CD14-positive monocyte (primary cell): ENCODE measurements around the gene BOLA1. TPM values are rescaled to one million over a fixed set of nuclear protein-coding genes. Genes with fewer than 3 reads are reported as not detected.
"Not testable (repeated sequence)": the region's sequence is repeated elsewhere in the genome, so short reads cannot be mapped to it uniquely, and the experiment has no call there.

Experiments
- DNase-seq, 3 donors: peaks; one replicate each; pipeline ENCODE4 v3.0.0-alpha.2; 2011 to 2022
- H2AFZ ChIP-seq: 2 replicates; pipeline ENCODE4 v1.6.0; 2012; ENCODE audit warnings: mild to moderate bottlenecking, low read depth, low read length, inconsistent platforms; ENCODE audit not compliant: insufficient read depth, poor library complexity, severe bottlenecking
- H3K27ac ChIP-seq, 2 donors: 1 replicate in 1 of 2; 2 replicates in 1 of 2; pipeline ENCODE4 v1.5.1; 2012 to 2013; ENCODE audit warnings: low read length in 2 of 2, control low read depth in 1 of 2, inconsistent platforms in 1 of 2, low read depth in 1 of 2, mild to moderate bottlenecking in 1 of 2
- H3K27me3 ChIP-seq, 2 donors: one replicate each; pipeline versions ENCODE4 v1.6.0 to v1.6.1; 2011 to 2013; ENCODE audit warnings: low read length in 2 of 2; ENCODE audit not compliant: control insufficient read depth in 2 of 2, insufficient read depth in 2 of 2
- H3K36me3 ChIP-seq, 2 donors: replicated peaks in 1 of 2; 1 replicate in 1 of 2; 2 replicates in 1 of 2; pipeline versions ENCODE4 v1.5.1 to v1.6.1; 2012 to 2013; ENCODE audit warnings: low read length in 2 of 2, control low read depth in 1 of 2, inconsistent platforms in 1 of 2, mild to moderate bottlenecking in 1 of 2; ENCODE audit not compliant: insufficient read depth in 2 of 2, control insufficient read depth in 1 of 2
- H3K4me1 ChIP-seq, 2 donors: 1 replicate in 1 of 2; 2 replicates in 1 of 2; pipeline versions ENCODE4 v1.5.1 to v1.6.1; 2012 to 2013; ENCODE audit warnings: low read length in 2 of 2, control low read depth in 1 of 2, inconsistent platforms in 1 of 2, mild to moderate bottlenecking in 1 of 2, moderate library complexity in 1 of 2; ENCODE audit not compliant: insufficient read depth in 2 of 2, control insufficient read depth in 1 of 2
- H3K4me2 ChIP-seq: replicated peaks from 2 replicates; pipeline ENCODE3; 2012; ENCODE audit warnings: low read length, moderate library complexity, mild to moderate bottlenecking; ENCODE audit not compliant: poor library complexity, severe bottlenecking; ENCODE audit errors: extremely low read depth
- H3K4me3 ChIP-seq, 3 experiments: fragments of 200-600 bp in 1 of 3; sonication (generic) in 1 of 3; replicated peaks in 1 of 3; 1 replicate in 2 of 3; 2 replicates in 1 of 3; pipeline ENCODE4 v1.5.1; 2011 to 2013; ENCODE audit warnings: low read length in 3 of 3, mild to moderate bottlenecking in 3 of 3, control low read depth in 2 of 3, low read depth in 2 of 3, inconsistent platforms in 1 of 3, moderate library complexity in 1 of 3
- H3K79me2 ChIP-seq: 2 replicates; pipeline ENCODE4 v1.6.0; 2012; ENCODE audit warnings: mild to moderate bottlenecking, control low read depth, inconsistent platforms, low read length, moderate library complexity; ENCODE audit not compliant: insufficient read depth
- H3K9ac ChIP-seq: 2 replicates; pipeline ENCODE4 v1.6.0; 2017; ENCODE audit warnings: low read length, mild to moderate bottlenecking; ENCODE audit not compliant: insufficient read depth, poor library complexity, severe bottlenecking
- H3K9me3 ChIP-seq, 2 donors: replicated peaks in 1 of 2; 1 replicate in 1 of 2; 2 replicates in 1 of 2; pipeline versions ENCODE4 v1.5.1 to v1.6.1; 2012 to 2013; ENCODE audit warnings: low read length in 2 of 2, control low read depth in 1 of 2; ENCODE audit not compliant: control insufficient read depth in 1 of 2, insufficient read depth in 1 of 2
- H4K20me1 ChIP-seq: 2 replicates; pipeline ENCODE4 v1.6.0; 2012; ENCODE audit warnings: mild to moderate bottlenecking, low read length, control low read depth, moderate library complexity; ENCODE audit not compliant: insufficient read depth
- H3K27ac Mint-ChIP-seq, 7 donors: one replicate each; pipeline ENCODE4 v1.8.0; 2020; ENCODE audit warnings: mild to moderate bottlenecking in 7 of 7, mixed read lengths in 7 of 7, moderate library complexity in 6 of 7, inconsistent platforms in 2 of 7
- H3K27me3 Mint-ChIP-seq, 3 donors: one replicate each; pipeline ENCODE4 v1.8.0; 2021 to 2022; ENCODE audit warnings: low read depth in 3 of 3, mild to moderate bottlenecking in 3 of 3, mixed read lengths in 3 of 3, moderate library complexity in 3 of 3, inconsistent platforms in 1 of 3
- H3K36me3 Mint-ChIP-seq, 2 donors: one replicate each; pipeline ENCODE4 v1.8.0; 2020; ENCODE audit warnings: mixed read lengths in 2 of 2, inconsistent platforms in 1 of 2, mild to moderate bottlenecking in 1 of 2
- H3K4me1 Mint-ChIP-seq: one replicate; pipeline ENCODE4 v1.8.0; 2020; ENCODE audit warnings: mild to moderate bottlenecking, mixed read lengths
- H3K4me3 Mint-ChIP-seq, 2 donors: one replicate each; pipeline ENCODE4 v1.8.0; 2020; ENCODE audit warnings: mild to moderate bottlenecking in 2 of 2, mixed read lengths in 2 of 2, moderate library complexity in 1 of 2
- H3K9me3 Mint-ChIP-seq, 7 donors: one replicate each; pipeline ENCODE4 v1.8.0; 2020 to 2022; ENCODE audit warnings: mixed read lengths in 7 of 7, mild to moderate bottlenecking in 6 of 7, moderate library complexity in 6 of 7, inconsistent platforms in 2 of 7
- WGBS: methylation state at CpG from one replicate; pipeline ENCODE4 v1.1.5; 2013; ENCODE audit warnings: missing lambda C conversion rate; ENCODE audit not compliant: insufficient coverage; 5-methylcytosine and 5-hydroxymethylcytosine counted together
- intact Hi-C, 2 donors: fragments of 100-400 bp; cut with micrococcal nuclease; formaldehyde crosslinking; loops; one replicate each; pipeline versions ENCODE4 v1.15.0 to v1.15.1; 2023
- polyA plus RNA-seq, 3 donors: library from polyadenylated mRNA; depleted of rRNA in 1 of 3; unstranded in 2 of 3; stranded (reverse) in 1 of 3; fragments of 300-500 nt in 2 of 3; fragments of >200 nt in 1 of 3; fragmentation: Illumina TruSeq in 2 of 3; gene quantifications; 1 replicate in 2 of 3; 2 replicates in 1 of 3; pipeline ENCODE4 v1.2.3, GENCODE V29; 2012 to 2021

Gene BOLA1
- polyA plus RNA-seq, 3 donors: 5.1 to 17.8 (median 17.6) TPM

DNA sequence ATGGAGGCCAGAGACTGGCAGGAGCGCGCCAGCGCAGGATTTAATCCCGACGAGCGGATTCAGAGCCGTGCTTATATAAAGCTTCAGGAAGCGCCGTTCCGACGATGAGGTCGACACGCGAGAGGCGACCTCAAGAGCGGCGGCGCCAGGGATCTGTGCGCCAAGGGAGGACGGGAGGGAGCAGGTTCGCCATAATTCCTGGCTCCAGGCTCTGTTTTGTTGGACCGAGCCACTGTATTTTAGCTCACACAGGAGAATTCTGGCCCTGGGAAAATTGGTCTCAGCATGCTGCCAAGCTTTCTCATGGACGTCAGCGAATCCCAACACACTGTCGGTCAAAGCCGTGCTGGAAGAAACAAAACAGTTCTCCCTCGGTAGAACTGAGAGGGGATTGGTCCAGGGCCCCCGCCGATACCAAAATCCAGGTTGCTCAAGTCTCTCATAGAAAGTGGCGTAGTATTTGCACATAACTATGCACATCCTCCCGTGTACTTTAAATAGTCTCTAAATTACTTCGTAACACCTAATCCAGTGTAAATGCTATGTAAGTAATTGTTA lies 37.8 kb upstream of the BOLA1 start:
- H3K27ac ChIP-seq, intact Hi-C loops, H3K9ac ChIP-seq, H3K9me3 Mint-ChIP-seq, DNase-seq, H3K4me1 ChIP-seq, H3K27me3 ChIP-seq, H3K4me1 Mint-ChIP-seq, H3K4me3 Mint-ChIP-seq, H3K4me3 ChIP-seq, H3K9me3 ChIP-seq, H3K36me3 Mint-ChIP-seq, H3K4me2 ChIP-seq, H4K20me1 ChIP-seq, H2AFZ ChIP-seq, H3K36me3 ChIP-seq, H3K79me2 ChIP-seq, H3K27ac Mint-ChIP-seq, H3K27me3 Mint-ChIP-seq: not testable (repeated sequence)
- no CpG with 5 or more reads among the region's 32 CpGs for WGBS

DNA sequence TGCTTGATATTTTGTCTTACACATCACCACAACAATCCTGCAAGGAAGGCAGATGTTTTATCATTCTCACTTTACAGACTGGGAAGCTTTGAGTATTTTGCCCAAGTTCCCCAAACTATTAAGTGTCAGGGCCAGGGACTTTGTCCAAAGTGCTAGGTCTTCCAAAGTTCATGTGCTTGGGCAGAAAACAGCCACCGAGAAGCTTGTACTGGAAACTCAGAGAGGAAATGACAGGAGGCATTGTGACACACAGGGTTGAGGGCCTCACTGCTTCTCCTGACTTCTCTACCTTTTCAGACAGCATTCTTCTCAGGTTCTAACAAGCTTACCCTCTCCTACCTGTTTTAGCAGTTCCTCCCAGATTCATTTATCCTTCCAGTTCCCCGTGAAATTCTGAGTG lies 32.5 kb upstream of the BOLA1 start:
- intact Hi-C loops, DNase-seq, H3K4me2 ChIP-seq, H3K9me3 Mint-ChIP-seq, H3K9ac ChIP-seq, H3K27me3 ChIP-seq, H3K4me1 Mint-ChIP-seq, H3K27ac ChIP-seq, H3K27ac Mint-ChIP-seq, H3K36me3 Mint-ChIP-seq, H3K36me3 ChIP-seq, H3K9me3 ChIP-seq, H3K4me3 ChIP-seq, H2AFZ ChIP-seq, H4K20me1 ChIP-seq, H3K4me3 Mint-ChIP-seq, H3K4me1 ChIP-seq, H3K27me3 Mint-ChIP-seq, H3K79me2 ChIP-seq: not testable (repeated sequence)
- no CpG with 5 or more reads among the region's 2 CpGs for WGBS

DNA sequence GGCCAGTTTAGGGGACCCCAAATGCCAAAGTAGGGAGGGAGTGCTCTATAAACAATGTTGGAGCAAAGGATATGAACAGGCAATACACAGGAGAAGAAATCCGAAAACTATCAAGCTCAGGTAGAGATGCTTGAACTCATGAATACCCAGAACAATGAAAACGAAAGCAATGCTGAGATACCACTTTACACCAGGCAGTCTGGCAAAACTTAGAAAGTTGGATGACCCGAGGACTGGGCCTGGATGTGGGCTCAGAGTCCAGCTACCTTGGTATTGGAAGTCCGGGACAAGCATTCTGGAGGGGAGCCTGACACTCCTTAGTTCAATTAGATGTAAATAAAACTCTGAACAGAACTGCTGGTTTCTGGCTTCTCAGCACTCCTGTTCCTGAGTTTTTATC lies 26.3 kb upstream of the BOLA1 start:
- H2AFZ ChIP-seq, H3K27ac ChIP-seq, H3K79me2 ChIP-seq, H3K27me3 ChIP-seq, H3K27ac Mint-ChIP-seq, H3K27me3 Mint-ChIP-seq, H3K36me3 ChIP-seq, H3K9me3 ChIP-seq, intact Hi-C loops, H3K36me3 Mint-ChIP-seq, H3K4me3 Mint-ChIP-seq, H3K9ac ChIP-seq, H4K20me1 ChIP-seq, H3K4me3 ChIP-seq, DNase-seq, H3K4me2 ChIP-seq, H3K9me3 Mint-ChIP-seq, H3K4me1 ChIP-seq, H3K4me1 Mint-ChIP-seq: not testable (repeated sequence)
- no CpG with 5 or more reads among the region's 4 CpGs for WGBS
